A549 (cell line): ENCODE data around the gene ELANE. TPM values are rescaled to one million over a fixed set of nuclear protein-coding genes. Genes with fewer than 3 reads are reported as not detected.

Source experiments
- ATAC-seq, 2 experiments: fragments of 200-7000 bp in 1 of 2; fragments of >200 bp in 1 of 2; cut with Nextera tagmentation in 1 of 2; cut with Tn5 transposase in 1 of 2; 3 replicates each; pipeline versions ENCODE4 v1.8.0 to v1.9.1; 2018 to 2020; ENCODE audit warnings: mild to moderate bottlenecking in 1 of 2, moderate library complexity in 1 of 2
- CTCF ChIA-PET: fragments of 300-600 bp; sonication (Branson Sonifier 250); formaldehyde crosslinking; extraction: SDS; loops from one replicate; lab custom pipeline; 2021; ENCODE audit warnings: antibody characterized with exemption, inconsistent platforms; lab: Yijun Ruan, JAX
- POLR2A ChIA-PET: fragments of 350-600 bp; formaldehyde crosslinking; extraction: SDS; loops from one replicate; lab custom pipeline; 2021; ENCODE audit warnings: antibody characterized with exemption, inconsistent platforms; lab: Yijun Ruan, JAX
- DNase-seq, 2 experiments: peaks; one replicate each; pipeline versions ENCODE4 v3.0.0 to v3.0.0-alpha.2; 2011 to 2016; ENCODE audit warnings: low read depth in 1 of 2, low spot score in 1 of 2
- FAIRE-seq: peaks from 2 replicates; lab custom pipeline; 2011; peaks lifted over from hg19 to GRCh38; lab: Jason Lieb, UNC
- H3K27ac ChIP-seq, 2 experiments: fragments of >200 bp; sonication (Bioruptor Twin); formaldehyde crosslinking; 3 replicates each; pipeline ENCODE4 v1.5.1; 2016 to 2017
- H3K4me1 ChIP-seq: fragments of >200 bp; sonication (Bioruptor Twin); formaldehyde crosslinking; 3 replicates; pipeline ENCODE4 v1.6.1; 2016
- H3K4me2 ChIP-seq: fragments of >200 bp; sonication (Bioruptor Twin); formaldehyde crosslinking; 3 replicates; pipeline ENCODE4 v1.6.1; 2016
- H3K4me3 ChIP-seq: fragments of >200 bp; sonication (Bioruptor Twin); formaldehyde crosslinking; 3 replicates; pipeline ENCODE4 v1.5.1; 2016
- H3K9me3 ChIP-seq: fragments of >200 bp; sonication (Bioruptor Twin); formaldehyde crosslinking; 3 replicates; pipeline ENCODE4 v1.6.1; 2016
- ATOH8 ChIP-seq: fragments of 250-450 bp; sonication (Bioruptor Pico); IDR thresholded peaks from 2 replicates; pipeline ENCODE4 v1.5.0; 2020; ENCODE audit warnings: low read depth, mild to moderate bottlenecking, moderate library complexity
- BCL3 ChIP-seq: fragments of >200 bp; sonication (Bioruptor Twin); formaldehyde crosslinking; IDR thresholded peaks from 3 replicates; pipeline ENCODE4 v1.6.1; 2016
- CBX2 ChIP-seq: fragments of 200-600 bp; sonication (generic); IDR thresholded peaks from 2 replicates; pipeline ENCODE4 v1.6.1; 2016; ENCODE audit warnings: low read depth, mild to moderate bottlenecking, borderline replicate concordance
- CHD2 ChIP-seq: fragments of 150-350 bp; IDR thresholded peaks from 2 replicates; pipeline ENCODE4 v1.6.1; 2014; ENCODE audit warnings: low read length; ENCODE audit not compliant: partially characterized antibody
- CHD4 ChIP-seq: fragments of 200-600 bp; sonication (generic); IDR thresholded peaks from 2 replicates; pipeline ENCODE4 v1.6.1; 2016; ENCODE audit warnings: antibody characterized with exemption, mild to moderate bottlenecking, borderline replicate concordance
- CTCF ChIP-seq: fragments of >200 bp; sonication (Bioruptor Twin); formaldehyde crosslinking; IDR thresholded peaks from 3 replicates; pipeline ENCODE4 v1.5.1; 2016
- EHMT2 ChIP-seq: fragments of 200-600 bp; sonication (generic); IDR thresholded peaks from 2 replicates; pipeline ENCODE4 v1.6.1; 2016; ENCODE audit warnings: antibody characterized with exemption, low read depth, mild to moderate bottlenecking, moderate library complexity
- ELK1 ChIP-seq: fragments of 150-350 bp; IDR thresholded peaks from 2 replicates; pipeline ENCODE4 v1.6.1; 2014; ENCODE audit warnings: low read depth, mild to moderate bottlenecking, low read length
- GATA3 ChIP-seq: IDR thresholded peaks from 2 replicates; pipeline ENCODE4 v1.6.1; 2012; ENCODE audit warnings: borderline replicate concordance
- HDAC2 ChIP-seq: fragments of 200-600 bp; sonication (generic); IDR thresholded peaks from 2 replicates; pipeline ENCODE4 v1.6.1; 2016
- HES2 ChIP-seq: fragments of >200 bp; sonication (Bioruptor Twin); formaldehyde crosslinking; IDR thresholded peaks from 2 replicates; pipeline ENCODE4 v1.6.1; 2016
- HOXA7 ChIP-seq: fragments of 250-450 bp; sonication (Bioruptor Pico); IDR thresholded peaks from 2 replicates; pipeline ENCODE4 v1.5.0; 2020; ENCODE audit warnings: mild to moderate bottlenecking, moderate library complexity
- HOXB5 ChIP-seq: fragments of 250-450 bp; sonication (Bioruptor Pico); IDR thresholded peaks from 2 replicates; pipeline ENCODE4 v1.5.0; 2020; ENCODE audit warnings: mild to moderate bottlenecking, moderate library complexity
- KDM1A ChIP-seq: fragments of 200-600 bp; sonication (generic); IDR thresholded peaks from 2 replicates; pipeline ENCODE4 v1.6.1; 2016; ENCODE audit warnings: low read depth, mild to moderate bottlenecking
- KDM5A ChIP-seq: fragments of 200-600 bp; sonication (generic); IDR thresholded peaks from 2 replicates; pipeline ENCODE4 v1.6.1; 2016; ENCODE audit warnings: antibody characterized with exemption, mild to moderate bottlenecking
- MAX ChIP-seq: IDR thresholded peaks from 2 replicates; pipeline ENCODE4 v1.6.1; 2012
- MYC ChIP-seq: IDR thresholded peaks from 2 replicates; pipeline ENCODE4 v1.6.1; 2012; ENCODE audit warnings: mild to moderate bottlenecking, inconsistent platforms, low read length, improper control_type of control experiment, borderline replicate concordance
- NFE2L2 ChIP-seq: fragments of 150-350 bp; conservative IDR thresholded peaks from 2 replicates; pipeline ENCODE4 v1.6.1; 2014; ENCODE audit warnings: low read length
- POLR2AphosphoS2 ChIP-seq: conservative IDR thresholded peaks from 2 replicates; pipeline ENCODE4 v1.6.1; 2012; ENCODE audit warnings: low read length, improper control_type of control experiment, inconsistent platforms
- RARB ChIP-seq: fragments of 250-450 bp; sonication (Bioruptor Pico); IDR thresholded peaks from 2 replicates; pipeline ENCODE4 v1.8.0; 2021; ENCODE audit warnings: mild to moderate bottlenecking, moderate library complexity
- RCOR1 ChIP-seq: fragments of 150-350 bp; IDR thresholded peaks from 2 replicates; pipeline ENCODE4 v1.6.1; 2014; ENCODE audit warnings: antibody characterized with exemption, low read length, low read depth
- REST ChIP-seq: fragments of 200-600 bp; sonication (generic); IDR thresholded peaks from 2 replicates; pipeline ENCODE4 v1.6.1; 2016; ENCODE audit warnings: antibody characterized with exemption, mild to moderate bottlenecking, moderate library complexity
- RFX5 ChIP-seq: fragments of 450-650 bp; IDR thresholded peaks from 2 replicates; pipeline ENCODE4 v1.7.1; 2014; ENCODE audit warnings: antibody characterized with exemption, mild to moderate bottlenecking, moderate library complexity
- SMC3 ChIP-seq: fragments of >200 bp; sonication (Bioruptor Twin); formaldehyde crosslinking; IDR thresholded peaks from 3 replicates; pipeline ENCODE4 v1.6.1; 2018; ENCODE audit warnings: inconsistent platforms
- SREBF2 ChIP-seq: fragments of 450-650 bp; IDR thresholded peaks from 2 replicates; pipeline ENCODE4 v1.6.1; 2014; ENCODE audit warnings: mild to moderate bottlenecking, moderate library complexity
- TP53 ChIP-seq: fragments of 250-450 bp; sonication (Bioruptor Pico); IDR thresholded peaks from 2 replicates; pipeline ENCODE4 v1.5.0; 2021; ENCODE audit warnings: mild to moderate bottlenecking, moderate library complexity
- ZC3H11A ChIP-seq: fragments of 450-650 bp; IDR thresholded peaks from 2 replicates; pipeline ENCODE4 v1.6.1; 2014; ENCODE audit warnings: antibody characterized with exemption, mild to moderate bottlenecking
- ZFP36 ChIP-seq: fragments of 450-650 bp; IDR thresholded peaks from 2 replicates; pipeline ENCODE4 v1.6.1; 2014; ENCODE audit warnings: borderline replicate concordance; ENCODE audit not compliant: partially characterized antibody
- ZNF302 ChIP-seq: fragments of 250-450 bp; sonication (Bioruptor Pico); IDR thresholded peaks from 2 replicates; pipeline ENCODE4 v1.9.0; 2021; ENCODE audit warnings: inconsistent platforms, mild to moderate bottlenecking, moderate library complexity
- WGBS: methylation state at CpG from one replicate; pipeline ENCODE4 v1.1.6; 2017; ENCODE audit errors: missing lambda C conversion rate; 5-methylcytosine and 5-hydroxymethylcytosine counted together
- polyA plus RNA-seq, 4 experiments: library from polyadenylated mRNA; depleted of rRNA in 3 of 4; stranded (reverse); fragments of >200 nt; fragmentation: RNase III in 1 of 4; extraction: RNeasy Plus Mini Kit Qiagen cat#74134 plus additional on column Dnase treatment in 1 of 4; gene quantifications; 2 replicates in 3 of 4; 3 replicates in 1 of 4; pipeline ENCODE4 v1.2.3, GENCODE V29; 2011 to 2017

The ELANE gene
- polyA plus RNA-seq, 2 of the 4 experiments (the other 2 are of a cell fraction), result 0.15 to 0.35 TPM

GRCh38 chr19:808423-808775 is 43.7 kb upstream of the ELANE start:
- TF ChIP-seq KDM1A, result no peak
- TF ChIP-seq HOXA7 (CRISPR knock-in tag), result no peak
- no peak for TF ChIP-seq GATA3
- TF ChIP-seq SREBF2, result no peak
- TF ChIP-seq SMC3, result no peak
- TF ChIP-seq CHD2, result no peak
- TF ChIP-seq MAX, result no peak
- no peak for TF ChIP-seq NFE2L2
- TF ChIP-seq CHD4, result no peak
- no peak for TF ChIP-seq ATOH8 (CRISPR knock-in tag)
- no peak for TF ChIP-seq EHMT2
- no peak for TF ChIP-seq BCL3
- TF ChIP-seq RARB (CRISPR knock-in tag), result no peak
- no peak for TF ChIP-seq CTCF
- TF ChIP-seq RCOR1, result no peak
- TF ChIP-seq ZNF302 (CRISPR knock-in tag), result no peak
- no peak for TF ChIP-seq HDAC2
- TF ChIP-seq HES2, result no peak
- TF ChIP-seq, all 56 proteins: peak for 0
- ChIA-PET CTCF (no interaction called here), POLR2A (no interaction called here)
- H3K9me3 ChIP-seq, result no peaks in the 10 kb centered on the region
- DNase-seq (no peak), FAIRE-seq (no peak), ATAC-seq (no peak)
- WGBS, result no CpG with 5 or more reads among the region's 26 CpGs
- no peak overlapping the region for H3K4me3 ChIP-seq
- H3K4me2 ChIP-seq, result no peak overlapping the region
- H3K27ac ChIP-seq, result no peak overlapping the region
- H3K4me1 ChIP-seq, result peaks cover 2% of the 10 kb centered on the region; the same call in 1 of the 3 replicates

- 85% methylated on average over 21 of the region's 30 CpGs for WGBS
Measured at GRCh38 chr19:810077-810855, 41.8 kb upstream of the ELANE start.

More at GRCh38 chr19:810077-810855, 41.8 kb upstream of the ELANE start:
- H3K9me3 ChIP-seq, result no peaks in the 10 kb centered on the region
- H3K4me2 ChIP-seq, result no peak overlapping the region
- FAIRE-seq, result no peak
- no peak for TF ChIP-seq EHMT2
- TF ChIP-seq RCOR1, result no peak
- TF ChIP-seq RARB (CRISPR knock-in tag), result no peak
- no peak for TF ChIP-seq ELK1
- no peak for TF ChIP-seq HOXB5 (CRISPR knock-in tag)
- no peak for TF ChIP-seq MYC
- no peak for TF ChIP-seq REST
- no peak for TF ChIP-seq TP53
- TF ChIP-seq SMC3, result no peak
- TF ChIP-seq POLR2AphosphoS2, result no peak
- no peak for TF ChIP-seq KDM5A
- no peak for TF ChIP-seq SREBF2
- no peak for TF ChIP-seq RFX5
- TF ChIP-seq ZFP36, result no peak
- no peak for TF ChIP-seq CBX2
- no peak for TF ChIP-seq ZC3H11A
- no peak overlapping the region for H3K4me3 ChIP-seq
- H3K4me1 ChIP-seq, result no peaks in the 10 kb centered on the region
- ChIA-PET CTCF (interaction anchor here (0.6 kb wide), 1 partner anchor 19 kb away, joined by 3 read pairs; no protein-coding TSS in a partner anchor), POLR2A (no interaction called here)
- DNase-seq, result no peak
- no peak overlapping the region for H3K27ac ChIP-seq
- ATAC-seq, result no peak
